GM12875 (cell line): ENCODE results near the gene PDE4D.
"Not testable (repeated sequence)": the region's sequence is repeated elsewhere in the genome, so short reads cannot be mapped to it uniquely, and the experiment has no call there.

Experiments
- H3K4me3 ChIP-seq: one replicate; pipeline ENCODE4 v1.5.1; 2011; ENCODE audit warnings: low read depth, low read length, control low read depth
- TF ChIP-seq, protein P1 (sequence below): IDR thresholded peaks from 2 replicates; pipeline ENCODE4 v1.5.1; 2011; ENCODE audit warnings: low read depth, mild to moderate bottlenecking, control low read depth, inconsistent platforms, low read length, moderate library complexity, borderline replicate concordance; ENCODE audit not compliant: insufficient read depth

The PDE4D gene

GRCh38 chr5:59321642-59322041, 571.9 kb downstream of the PDE4D start:
- TF ChIP-seq, protein P1, sequence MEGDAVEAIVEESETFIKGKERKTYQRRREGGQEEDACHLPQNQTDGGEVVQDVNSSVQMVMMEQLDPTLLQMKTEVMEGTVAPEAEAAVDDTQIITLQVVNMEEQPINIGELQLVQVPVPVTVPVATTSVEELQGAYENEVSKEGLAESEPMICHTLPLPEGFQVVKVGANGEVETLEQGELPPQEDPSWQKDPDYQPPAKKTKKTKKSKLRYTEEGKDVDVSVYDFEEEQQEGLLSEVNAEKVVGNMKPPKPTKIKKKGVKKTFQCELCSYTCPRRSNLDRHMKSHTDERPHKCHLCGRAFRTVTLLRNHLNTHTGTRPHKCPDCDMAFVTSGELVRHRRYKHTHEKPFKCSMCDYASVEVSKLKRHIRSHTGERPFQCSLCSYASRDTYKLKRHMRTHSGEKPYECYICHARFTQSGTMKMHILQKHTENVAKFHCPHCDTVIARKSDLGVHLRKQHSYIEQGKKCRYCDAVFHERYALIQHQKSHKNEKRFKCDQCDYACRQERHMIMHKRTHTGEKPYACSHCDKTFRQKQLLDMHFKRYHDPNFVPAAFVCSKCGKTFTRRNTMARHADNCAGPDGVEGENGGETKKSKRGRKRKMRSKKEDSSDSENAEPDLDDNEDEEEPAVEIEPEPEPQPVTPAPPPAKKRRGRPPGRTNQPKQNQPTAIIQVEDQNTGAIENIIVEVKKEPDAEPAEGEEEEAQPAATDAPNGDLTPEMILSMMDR: no peak
- H3K4me3 ChIP-seq: no peak overlapping the region

- no peak overlapping the region for H3K4me3 ChIP-seq
- TF ChIP-seq, protein P1: no peak
Observed at GRCh38 chr5:59320420-59320819, 573.1 kb downstream of the PDE4D start.

DNA sequence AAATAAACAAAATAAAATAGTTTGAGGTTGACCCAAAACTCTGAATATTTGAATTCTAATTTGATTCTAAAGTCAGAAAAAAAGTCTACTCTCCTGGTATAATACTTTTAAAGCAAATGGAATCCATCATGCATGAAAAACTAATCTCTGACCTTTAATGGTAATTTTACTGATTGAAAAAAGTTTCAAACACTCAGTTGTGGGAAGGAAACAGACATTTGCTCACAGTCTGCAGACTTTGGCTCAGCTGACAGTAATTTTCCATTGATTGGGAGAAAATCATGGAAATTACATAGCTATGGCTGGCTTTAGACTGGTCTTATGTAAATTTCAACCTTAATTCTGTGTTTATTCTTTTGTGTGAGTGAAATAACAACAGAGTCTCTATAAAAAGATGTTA, 574.3 kb downstream of the PDE4D start:
- no peak overlapping the region for H3K4me3 ChIP-seq
- TF ChIP-seq, protein P1: no peak

DNA sequence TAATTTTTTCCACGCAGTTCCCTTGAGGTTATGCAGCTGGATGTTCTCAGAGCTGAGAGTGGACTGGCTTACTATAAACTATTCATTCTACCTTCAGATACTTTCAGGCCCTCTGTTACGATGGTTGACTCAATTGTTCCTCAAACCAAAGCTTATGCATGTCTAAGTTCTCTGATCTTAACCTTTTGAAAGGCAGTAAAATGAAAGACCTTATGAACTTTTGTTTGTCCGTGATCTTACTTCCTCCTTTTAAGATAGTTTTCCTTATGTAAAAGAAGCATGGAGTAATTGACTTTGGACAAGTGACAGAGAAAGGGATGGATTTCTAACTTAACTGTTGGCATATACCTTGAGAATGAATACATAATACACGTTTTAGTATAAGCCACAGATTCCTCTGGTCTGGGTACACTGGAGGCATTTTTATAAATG, 575.7 kb downstream of the PDE4D start:
- TF ChIP-seq, protein P1: no peak
- H3K4me3 ChIP-seq: no peak overlapping the region

GRCh38 chr5:59317023-59317773, 576.3 kb downstream of the PDE4D start:
- no peak overlapping the region for H3K4me3 ChIP-seq
- TF ChIP-seq, protein P1: no peak

DNA sequence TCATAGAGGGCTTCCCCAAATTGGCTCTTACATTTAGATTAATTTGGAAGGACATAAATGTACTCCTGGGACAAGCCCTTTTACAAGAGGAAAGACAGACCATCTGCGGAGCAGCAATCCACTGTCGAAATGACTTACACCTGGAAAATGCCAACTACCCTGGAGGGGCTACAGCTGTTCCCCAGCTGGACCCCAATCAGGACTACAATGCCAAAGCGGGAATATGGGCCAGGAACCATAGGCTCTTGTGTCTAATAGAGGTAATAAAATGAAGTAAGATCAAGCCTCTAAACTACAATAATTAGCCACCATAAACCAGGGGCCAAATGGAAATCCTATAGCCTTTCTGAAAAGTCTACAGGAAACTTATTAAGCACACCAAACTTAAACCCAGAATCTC, 581.3 kb downstream of the PDE4D start:
- no peak overlapping the region for H3K4me3 ChIP-seq
- TF ChIP-seq, protein P1: no peak

- not testable (repeated sequence) for H3K4me3 ChIP-seq
Observed at GRCh38 chr5:59308685-59309084, 584.8 kb downstream of the PDE4D start.

- H3K4me3 ChIP-seq: not testable (repeated sequence)
Observed at GRCh38 chr5:59303289-59303716, 590.2 kb downstream of the PDE4D start.

DNA sequence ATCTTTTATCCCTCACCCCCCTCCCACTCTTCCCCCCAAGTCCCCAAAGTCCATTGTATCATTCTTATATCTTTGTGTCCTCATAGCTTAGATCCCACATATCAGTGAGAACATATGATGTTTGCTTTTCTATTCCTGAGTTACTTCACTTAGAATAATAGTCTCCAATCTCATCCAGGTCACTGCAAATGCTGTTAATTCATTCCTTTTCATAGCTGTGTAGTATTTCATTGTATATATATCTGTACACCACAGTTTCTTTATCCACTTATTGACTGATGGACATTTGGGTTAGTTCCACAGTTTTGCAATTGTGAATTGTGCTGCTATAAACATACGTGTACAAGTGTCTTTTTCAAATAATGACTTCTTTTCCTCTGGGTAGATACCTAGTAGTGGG, 591.0 kb downstream of the PDE4D start:
- H3K4me3 ChIP-seq: not testable (repeated sequence)
